HepG2 (cell line): ENCODE data around the gene COMMD1. TPM values are rescaled to one million over a fixed set of nuclear protein-coding genes. Genes with fewer than 3 reads are reported as not detected.

Experiments used
- ATAC-seq: fragments of 200-7000 bp; cut with Tn5 transposase; 3 replicates; pipeline ENCODE4 v1.9.1; 2020; ENCODE audit warnings: mild to moderate bottlenecking, moderate library complexity
- BruUV-seq: library from RNA; stranded (reverse); fragments of 400-500 nt; replicated peaks from 2 replicates; lab custom pipeline; 2021; lab: Mats Ljungman, UMichigan
- CTCF ChIA-PET: fragments of 300-600 bp; formaldehyde crosslinking; extraction: SDS; loops from one replicate; lab custom pipeline; 2021; ENCODE audit warnings: low total read pairs, inconsistent platforms, low intra/inter-chr PET ratio; lab: Yijun Ruan, JAX
- POLR2A ChIA-PET: fragments of 350-600 bp; sonication (Branson Sonifier 250); formaldehyde crosslinking; loops from one replicate; lab custom pipeline; 2020; ENCODE audit warnings: antibody characterized with exemption, inconsistent platforms; lab: Yijun Ruan, JAX
- DNase-seq: peaks from one replicate; pipeline ENCODE4 v3.0.0-alpha.2; 2015; ENCODE audit warnings: low spot score
- FAIRE-seq: peaks from 3 replicates; lab custom pipeline; 2011; peaks lifted over from hg19 to GRCh38; lab: Jason Lieb, UNC
- H2AFZ ChIP-seq: one replicate; pipeline ENCODE4 v1.6.1; 2011; ENCODE audit warnings: low read length, inconsistent platforms
- H3K27ac ChIP-seq: fragments of 300-600 bp; 3 replicates; pipeline ENCODE4 v1.8.0; 2011; ENCODE audit warnings: mixed run types, mild to moderate bottlenecking, mixed read lengths, low read length, inconsistent platforms; ENCODE audit not compliant: insufficient read depth; ENCODE audit errors: extremely low read length
- H3K27me3 ChIP-seq, 2 experiments: fragments of 200-600 bp in 1 of 2; 2 replicates in 1 of 2; 3 replicates in 1 of 2; pipeline versions ENCODE4 v1.6.0 to v1.8.0; 2011; ENCODE audit warnings: low read length in 2 of 2, mild to moderate bottlenecking in 2 of 2, moderate library complexity in 2 of 2, inconsistent platforms in 1 of 2; ENCODE audit not compliant: insufficient read depth in 2 of 2, control insufficient read depth in 1 of 2
- H3K36me3 ChIP-seq, 2 experiments: fragments of 200-600 bp in 1 of 2; replicated peaks in 1 of 2; 2 replicates in 1 of 2; 3 replicates in 1 of 2; pipeline versions ENCODE4 v1.5.1 to v1.8.0; 2011; ENCODE audit warnings: low read length in 2 of 2, inconsistent platforms in 1 of 2; ENCODE audit not compliant: insufficient read depth in 2 of 2, control insufficient read depth in 1 of 2
- H3K4me1 ChIP-seq: 2 replicates; pipeline ENCODE4 v1.5.1; 2012; ENCODE audit warnings: low read length, inconsistent platforms; ENCODE audit not compliant: insufficient read depth
- H3K4me2 ChIP-seq: 2 replicates; pipeline ENCODE4 v1.6.0; 2011; ENCODE audit warnings: low read depth, low read length, inconsistent platforms
- H3K4me3 ChIP-seq, 3 experiments: fragments of 200-600 bp in 1 of 3; sonication (generic), shearing (Covaris generic) in 1 of 3; replicated peaks in 1 of 3; 2 replicates each; pipeline ENCODE4 v1.5.1; 2011 to 2016; ENCODE audit warnings: low read length in 3 of 3, inconsistent platforms in 2 of 3, low read depth in 2 of 3, mild to moderate bottlenecking in 2 of 3, control low read depth in 1 of 3, mixed read lengths in 1 of 3; ENCODE audit not compliant: insufficient read depth in 1 of 3
- H3K79me2 ChIP-seq: one replicate; pipeline ENCODE4 v1.6.1; 2011; ENCODE audit warnings: low read length, inconsistent platforms; ENCODE audit not compliant: insufficient read depth
- H3K9ac ChIP-seq: 2 replicates; pipeline ENCODE4 v1.6.0; 2011; ENCODE audit warnings: mild to moderate bottlenecking, low read depth, low read length, inconsistent platforms; ENCODE audit not compliant: insufficient read depth
- H3K9me3 ChIP-seq: 2 replicates; pipeline ENCODE4 v1.5.1; 2012; ENCODE audit warnings: mild to moderate bottlenecking, low read length
- H4K20me1 ChIP-seq: 2 replicates; pipeline ENCODE4 v1.6.0; 2011; ENCODE audit warnings: inconsistent platforms, mild to moderate bottlenecking, low read length, moderate library complexity; ENCODE audit not compliant: insufficient read depth
- DZIP1 ChIP-seq: sonication (generic); formaldehyde crosslinking; IDR thresholded peaks from 2 replicates; pipeline ENCODE4 v1.5.0; 2020; ENCODE audit warnings: mild to moderate bottlenecking, missing genetic modification reagents
- FIP1L1 ChIP-seq: fragments of 200-400 bp; formaldehyde crosslinking; IDR thresholded peaks from 2 replicates; pipeline ENCODE4 v1.6.1; 2018; ENCODE audit warnings: low read depth, mild to moderate bottlenecking, low read length, moderate library complexity, borderline replicate concordance; ENCODE audit not compliant: insufficient read depth
- NR1H2 ChIP-seq: sonication (generic); formaldehyde crosslinking; IDR thresholded peaks from 2 replicates; pipeline ENCODE4 v1.8.1; 2022; ENCODE audit warnings: low read depth, missing genetic modification reagents, borderline replicate concordance
- PRDM4 ChIP-seq: sonication (generic); formaldehyde crosslinking; IDR thresholded peaks from 2 replicates; pipeline ENCODE4 v1.9.0; 2021; ENCODE audit warnings: missing genetic modification reagents, borderline replicate concordance
- TBX2 ChIP-seq: sonication (generic); formaldehyde crosslinking; IDR thresholded peaks from 2 replicates; pipeline ENCODE4 v1.5.0; 2020; ENCODE audit warnings: missing genetic modification reagents, mild to moderate bottlenecking, borderline replicate concordance
- TCF7L2 ChIP-seq: IDR thresholded peaks from 2 replicates; pipeline ENCODE4 v1.6.1; 2011; ENCODE audit warnings: mild to moderate bottlenecking, low read depth, low read length, moderate library complexity
- ZNF343 ChIP-seq: sonication (generic); formaldehyde crosslinking; IDR thresholded peaks from 2 replicates; pipeline ENCODE4 v1.4.0; 2020; ENCODE audit warnings: mild to moderate bottlenecking, missing genetic modification reagents
- ZNF691 ChIP-seq: sonication (generic); formaldehyde crosslinking; IDR thresholded peaks from 2 replicates; pipeline ENCODE4 v1.4.0; 2020; ENCODE audit warnings: missing genetic modification reagents, low read depth, mild to moderate bottlenecking, borderline replicate concordance
- ZNF770 ChIP-seq: sonication (generic); formaldehyde crosslinking; IDR thresholded peaks from 2 replicates; pipeline ENCODE4 v1.5.0; 2020; ENCODE audit warnings: mild to moderate bottlenecking, missing genetic modification reagents
- WGBS: methylation state at CpG from one replicate; pipeline ENCODE4 v1.1.6; 2017; ENCODE audit warnings: low lambda C conversion rate; 5-methylcytosine and 5-hydroxymethylcytosine counted together
- in situ Hi-C: cut with HindIII; loops from 2 replicates; pipeline ENCODE4 v1.10.0; 2017; ENCODE audit warnings: low pct_unique_long_range_greater_than_20kb; ENCODE audit not compliant: extremely low pct_ligation_motif_present
- intact Hi-C: fragments of 100-400 bp; cut with micrococcal nuclease; formaldehyde crosslinking; loops from one replicate; pipeline ENCODE4 v1.10.0; 2022; ENCODE audit not compliant: unreplicated experiment
- polyA plus RNA-seq, 8 experiments: library from polyadenylated mRNA; depleted of rRNA in 3 of 8; stranded (reverse) in 7 of 8; unstranded in 1 of 8; fragments of >200 nt; fragmentation: Illumina TruSeq in 4 of 8; extraction: Trizol in 4 of 8; gene quantifications; 2 replicates each; pipeline versions ENCODE4 v1.2.1 to v1.2.3, GENCODE V29; 2011 to 2016; ENCODE audit warnings: low read depth in 4 of 8, missing spikeins in 1 of 8, mixed read lengths in 1 of 8; ENCODE audit not compliant: insufficient read depth in 1 of 8
- total RNA-seq, 5 experiments: library from RNA; depleted of rRNA; stranded (reverse); fragments of >200 nt; fragmentation: Illumina TruSeq; extraction: Trizol; gene quantifications; 2 replicates each; pipeline ENCODE4 v1.2.3, GENCODE V29; 2016; ENCODE audit warnings: low read depth in 1 of 5

The COMMD1 gene
- total and polyA plus RNA-seq, 2 of the 13 experiments (the other 11 are each of a cell fraction or from before 2014, with no cell fraction given) = 25.7 to 105 TPM

- in situ Hi-C loops = no loop called here
- Histone ChIP-seq H2AFZ (no peak overlapping the region), H3K27me3 (no peaks in the 10 kb centered on the region), H3K36me3 (no peaks in the 10 kb centered on the region), H3K27ac (no peak overlapping the region), H3K9me3 (no peaks in the 10 kb centered on the region), H3K4me2 (no peak overlapping the region), H3K79me2 (no peaks in the 10 kb centered on the region), H3K9ac (no peak overlapping the region), H4K20me1 (no peaks in the 10 kb centered on the region), H3K4me3 (no peak overlapping the region), H3K4me1 (peaks cover 8% of the 10 kb centered on the region)
- no peak for ATAC-seq
- CTCF ChIA-PET = no interaction called here
- BruUV-seq = no TSS peak
- POLR2A ChIA-PET = no interaction called here
- TF ChIP-seq ZNF691 (CRISPR knock-in tag) = no peak
- TF ChIP-seq ZNF343 = no peak
- WGBS = 84% methylated on average over 3 of the region's 3 CpGs
- FAIRE-seq = no peak
- intact Hi-C loops = no loop called here
- no peak for DNase-seq
Observed at GRCh38 chr2:62010632-62011256, 105.3 kb downstream of the COMMD1 start.

GRCh38 chr2:62013641-62014040, 108.2 kb downstream of the COMMD1 start:
- Histone ChIP-seq H3K36me3 (no peaks in the 10 kb centered on the region), H3K4me2 (no peak overlapping the region), H3K79me2 (no peaks in the 10 kb centered on the region), H3K27ac (no peak overlapping the region), H3K9me3 (no peaks in the 10 kb centered on the region), H3K27me3 (no peaks in the 10 kb centered on the region), H3K4me3 (no peak overlapping the region), H3K4me1 (peaks cover 8% of the 10 kb centered on the region), H3K9ac (no peak overlapping the region), H4K20me1 (no peaks in the 10 kb centered on the region), H2AFZ (no peak overlapping the region)
- FAIRE-seq (no peak), DNase-seq (no peak), ATAC-seq (no peak)
- in situ Hi-C loops = no loop called here
- intact Hi-C loops = no loop called here
- ChIA-PET CTCF (no interaction called here), POLR2A (no interaction called here)
- no TSS peak for BruUV-seq
- TF ChIP-seq DZIP1 = no peak
- no peak for TF ChIP-seq TBX2 (CRISPR knock-in tag)
- TF ChIP-seq ZNF770 (CRISPR knock-in tag) = no peak
- TF ChIP-seq PRDM4 = no peak
- no peak for TF ChIP-seq FIP1L1
- no peak for TF ChIP-seq NR1H2 (CRISPR knock-in tag)
- TF ChIP-seq TCF7L2 = no peak
